Measurements from ENCODE around the gene NEURL1. TPM values are rescaled to one million over a fixed set of nuclear protein-coding genes. Genes with fewer than 3 reads are reported as not detected.

The NEURL1 gene
- total RNA-seq, 1 experiment from 2014 or later: 1.7 TPM

DNA sequence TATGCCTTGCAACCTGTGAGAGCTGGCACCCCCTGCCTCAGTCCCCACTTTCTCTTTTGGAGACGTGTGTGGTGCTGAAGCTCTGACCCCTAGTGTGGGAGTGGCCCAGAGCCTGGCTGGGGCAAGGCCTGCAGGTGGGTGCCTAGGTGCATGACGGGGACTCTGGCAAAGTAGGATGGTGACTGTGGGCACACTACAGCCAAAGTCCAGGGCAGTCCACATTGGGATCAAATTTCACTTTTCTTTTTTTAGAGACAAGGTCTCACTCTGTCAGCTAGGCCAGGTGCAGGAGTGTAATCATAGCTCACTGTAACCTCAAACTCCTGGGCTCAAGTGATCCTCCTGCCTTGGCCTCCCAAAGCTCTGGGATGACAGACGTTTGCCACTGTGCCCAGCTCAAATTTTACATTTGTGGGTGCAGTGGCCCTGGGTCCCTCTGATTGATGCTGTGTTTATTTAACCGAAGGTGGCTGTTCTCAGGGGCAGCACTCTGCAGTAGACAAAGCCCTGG is 52.3 kb downstream of the NEURL1 start:
- peaks cover 11% of the 10 kb centered on the region for H3K4me1 ChIP-seq (ENCODE audit: insufficient read depth, low read length)
- intact Hi-C loops (cut with micrococcal nuclease): no loop called here
- H3K9me2 ChIP-seq (replicated peaks; ENCODE audit: low read length): no peaks in the 10 kb centered on the region
- no peaks in the 10 kb centered on the region for H3F3A ChIP-seq (ENCODE audit: low read length, unreplicated experiment)
- H3K9ac ChIP-seq (ENCODE audit: low read length): no peak overlapping the region
- ATAC-seq (no peak), DNase-seq (no peak)
- no peaks in the 10 kb centered on the region for H3K36me3 ChIP-seq (ENCODE audit: low read depth, low read length)
- BruUV-seq (replicated peaks): no TSS peak
- TF ChIP-seq EZH2 (IDR thresholded peaks at IDR 0.05; ENCODE audit: low read length, unreplicated experiment) (no peak), EZH2phosphoT487 (IDR thresholded peaks at IDR 0.05; ENCODE audit: borderline replicate concordance, low read length) (no peak)
- TF ChIP-seq, protein P1, sequence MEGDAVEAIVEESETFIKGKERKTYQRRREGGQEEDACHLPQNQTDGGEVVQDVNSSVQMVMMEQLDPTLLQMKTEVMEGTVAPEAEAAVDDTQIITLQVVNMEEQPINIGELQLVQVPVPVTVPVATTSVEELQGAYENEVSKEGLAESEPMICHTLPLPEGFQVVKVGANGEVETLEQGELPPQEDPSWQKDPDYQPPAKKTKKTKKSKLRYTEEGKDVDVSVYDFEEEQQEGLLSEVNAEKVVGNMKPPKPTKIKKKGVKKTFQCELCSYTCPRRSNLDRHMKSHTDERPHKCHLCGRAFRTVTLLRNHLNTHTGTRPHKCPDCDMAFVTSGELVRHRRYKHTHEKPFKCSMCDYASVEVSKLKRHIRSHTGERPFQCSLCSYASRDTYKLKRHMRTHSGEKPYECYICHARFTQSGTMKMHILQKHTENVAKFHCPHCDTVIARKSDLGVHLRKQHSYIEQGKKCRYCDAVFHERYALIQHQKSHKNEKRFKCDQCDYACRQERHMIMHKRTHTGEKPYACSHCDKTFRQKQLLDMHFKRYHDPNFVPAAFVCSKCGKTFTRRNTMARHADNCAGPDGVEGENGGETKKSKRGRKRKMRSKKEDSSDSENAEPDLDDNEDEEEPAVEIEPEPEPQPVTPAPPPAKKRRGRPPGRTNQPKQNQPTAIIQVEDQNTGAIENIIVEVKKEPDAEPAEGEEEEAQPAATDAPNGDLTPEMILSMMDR (conservative IDR thresholded peaks at IDR 0.05; ENCODE audit: low read depth, low read length): no peak
- no peaks in the 10 kb centered on the region for H3K27me3 ChIP-seq (ENCODE audit: low read length)
- no peaks in the 10 kb centered on the region for H3K9me3 ChIP-seq (ENCODE audit: low read length)
- no peaks in the 10 kb centered on the region for H4K20me1 ChIP-seq (ENCODE audit: low read length)
- H3K27ac ChIP-seq (ENCODE audit: low read length): no peak overlapping the region
- no peaks in the 10 kb centered on the region for H3K79me2 ChIP-seq (ENCODE audit: low read length)
- H3K4me3 ChIP-seq (ENCODE audit: low read length): no peak overlapping the region
- H2AFZ ChIP-seq (ENCODE audit: low read length): no peak overlapping the region
- no peak overlapping the region for H3K4me2 ChIP-seq (ENCODE audit: low read length)
- ChIA-PET CTCF (no interaction called here), POLR2A (ENCODE audit: unreplicated experiment) (interaction anchor here (0.6 kb wide), 1 partner anchor 233 kb away, joined by 4 read pairs; no protein-coding TSS in a partner anchor)

DNA sequence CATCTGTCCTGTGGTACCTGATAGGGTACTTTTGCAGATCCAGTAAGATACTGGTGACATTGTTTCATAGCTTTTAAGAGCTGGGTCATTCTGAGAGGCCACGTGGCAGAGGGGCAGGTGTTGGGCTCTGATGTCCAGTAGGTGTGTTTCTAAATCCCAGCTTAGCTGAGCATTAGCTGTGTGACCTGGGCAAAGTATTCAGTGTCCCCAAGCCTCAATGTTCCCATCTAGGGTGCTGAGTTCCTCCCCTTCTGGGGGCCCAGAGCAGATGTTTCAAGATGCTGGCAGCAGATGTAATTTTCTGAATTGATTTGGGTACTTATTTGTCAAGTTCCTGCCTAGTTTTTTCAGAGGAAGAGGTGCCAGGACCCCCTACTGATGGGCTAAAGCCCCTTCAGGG is 52.9 kb downstream of the NEURL1 start:
- POLR2A ChIA-PET (ENCODE audit: unreplicated experiment): interaction anchor here (0.6 kb wide), 1 partner anchor 232 kb away, joined by 4 read pairs; no protein-coding TSS in a partner anchor

More for the DNA sequence above, 52.9 kb downstream of the NEURL1 start:
- H3K4me3 ChIP-seq (ENCODE audit: low read length): no peak overlapping the region
- no peaks in the 10 kb centered on the region for H3K36me3 ChIP-seq (ENCODE audit: low read depth, low read length)
- ATAC-seq (no peak), DNase-seq (no peak)
- H2AFZ ChIP-seq (ENCODE audit: low read length): no peak overlapping the region
- H3K9ac ChIP-seq (ENCODE audit: low read length): no peak overlapping the region
- CTCF ChIA-PET: no interaction called here
- no peaks in the 10 kb centered on the region for H3F3A ChIP-seq (ENCODE audit: low read length, unreplicated experiment)
- H3K27ac ChIP-seq (ENCODE audit: low read length): no peak overlapping the region
- peaks cover 11% of the 10 kb centered on the region for H3K4me1 ChIP-seq (ENCODE audit: insufficient read depth, low read length)
- no peaks in the 10 kb centered on the region for H3K27me3 ChIP-seq (ENCODE audit: low read length)
- H3K4me2 ChIP-seq (ENCODE audit: low read length): no peak overlapping the region
- intact Hi-C loops (cut with micrococcal nuclease): no loop called here
- no peaks in the 10 kb centered on the region for H4K20me1 ChIP-seq (ENCODE audit: low read length)
- no peaks in the 10 kb centered on the region for H3K9me2 ChIP-seq (replicated peaks; ENCODE audit: low read length)
- H3K9me3 ChIP-seq (ENCODE audit: low read length): no peaks in the 10 kb centered on the region
- no peaks in the 10 kb centered on the region for H3K79me2 ChIP-seq (ENCODE audit: low read length)
- no TSS peak for BruUV-seq (replicated peaks)
- TF ChIP-seq, protein P1 (conservative IDR thresholded peaks at IDR 0.05; ENCODE audit: low read depth, low read length): no peak
- TF ChIP-seq EZH2phosphoT487 (IDR thresholded peaks at IDR 0.05; ENCODE audit: borderline replicate concordance, low read length): no peak
- no peak for TF ChIP-seq EZH2 (IDR thresholded peaks at IDR 0.05; ENCODE audit: low read length, unreplicated experiment)

Data from PC-3 (cell line).